ENCODE results near the gene OCA2.

The OCA2 gene

GRCh38 chr15:27903405-27903804 lies 195.7 kb downstream of the OCA2 start:
- peaks cover 6% of the 10 kb centered on the region for H3K9me3 Mint-ChIP-seq
- no peaks in the 10 kb centered on the region for H3K4me1 Mint-ChIP-seq
- no peak overlapping the region for H3K27ac Mint-ChIP-seq
- no peaks in the 10 kb centered on the region for H3K36me3 Mint-ChIP-seq
- no peaks in the 10 kb centered on the region for H3K27me3 Mint-ChIP-seq
- no peak overlapping the region for H3K4me3 Mint-ChIP-seq

GRCh38 chr15:27902680-27903385 lies 196.3 kb downstream of the OCA2 start:
- no peak overlapping the region for H3K4me3 Mint-ChIP-seq
- H3K4me1 Mint-ChIP-seq: no peaks in the 10 kb centered on the region
- H3K27ac Mint-ChIP-seq: no peak overlapping the region
- H3K36me3 Mint-ChIP-seq: no peaks in the 10 kb centered on the region
- peaks cover 6% of the 10 kb centered on the region for H3K9me3 Mint-ChIP-seq
- H3K27me3 Mint-ChIP-seq: no peaks in the 10 kb centered on the region

- Mint-ChIP-seq H3K9me3 (no peaks in the 10 kb centered on the region), H3K4me1 (no peaks in the 10 kb centered on the region), H3K36me3 (no peaks in the 10 kb centered on the region), H3K27ac (no peak overlapping the region), H3K27me3 (no peaks in the 10 kb centered on the region), H3K4me3 (no peak overlapping the region)
Observed at GRCh38 chr15:27899583-27900285, 199.4 kb downstream of the OCA2 start.

- no peaks in the 10 kb centered on the region for H3K27me3 Mint-ChIP-seq
- no peaks in the 10 kb centered on the region for H3K4me1 Mint-ChIP-seq
- no peak overlapping the region for H3K4me3 Mint-ChIP-seq
- no peak overlapping the region for H3K27ac Mint-ChIP-seq
- H3K36me3 Mint-ChIP-seq: peaks cover 3% of the 10 kb centered on the region
- H3K9me3 Mint-ChIP-seq: peaks cover 6% of the 10 kb centered on the region
Observed at GRCh38 chr15:27897481-27897880, 201.6 kb downstream of the OCA2 start.

- H3K4me3 Mint-ChIP-seq: no peak overlapping the region
- peaks cover 3% of the 10 kb centered on the region for H3K36me3 Mint-ChIP-seq
- H3K4me1 Mint-ChIP-seq: no peaks in the 10 kb centered on the region
- H3K27me3 Mint-ChIP-seq: no peaks in the 10 kb centered on the region
- peaks cover 22% of the 10 kb centered on the region for H3K9me3 Mint-ChIP-seq
- no peak overlapping the region for H3K27ac Mint-ChIP-seq
Observed at GRCh38 chr15:27894645-27895044, 204.5 kb downstream of the OCA2 start.

GRCh38 chr15:27889258-27889657 lies 209.9 kb downstream of the OCA2 start:
- H3K4me3 Mint-ChIP-seq: no peak overlapping the region
- peaks cover 3% of the 10 kb centered on the region for H3K36me3 Mint-ChIP-seq
- peaks cover 7% of the 10 kb centered on the region for H3K27me3 Mint-ChIP-seq
- peaks cover 30% of the 10 kb centered on the region for H3K9me3 Mint-ChIP-seq
- H3K4me1 Mint-ChIP-seq: no peaks in the 10 kb centered on the region
- no peak overlapping the region for H3K27ac Mint-ChIP-seq

- H3K4me3 Mint-ChIP-seq: no peak overlapping the region
- peaks cover 11% of the 10 kb centered on the region for H3K9me3 Mint-ChIP-seq
- H3K27me3 Mint-ChIP-seq: peaks cover 10% of the 10 kb centered on the region
- H3K36me3 Mint-ChIP-seq: no peaks in the 10 kb centered on the region
- no peak overlapping the region for H3K27ac Mint-ChIP-seq
- no peaks in the 10 kb centered on the region for H3K4me1 Mint-ChIP-seq
Observed at GRCh38 chr15:27885201-27885600, 213.9 kb downstream of the OCA2 start.

- H3K27ac Mint-ChIP-seq: no peak overlapping the region
- peaks cover 10% of the 10 kb centered on the region for H3K27me3 Mint-ChIP-seq
- no peak overlapping the region for H3K4me3 Mint-ChIP-seq
- no peaks in the 10 kb centered on the region for H3K36me3 Mint-ChIP-seq
- no peaks in the 10 kb centered on the region for H3K4me1 Mint-ChIP-seq
- H3K9me3 Mint-ChIP-seq: peaks cover 8% of the 10 kb centered on the region
Observed at GRCh38 chr15:27884726-27885125, 214.4 kb downstream of the OCA2 start.

- Mint-ChIP-seq H3K36me3 (no peaks in the 10 kb centered on the region), H3K27ac (no peak overlapping the region), H3K27me3 (peaks cover 5% of the 10 kb centered on the region), H3K4me3 (no peak overlapping the region), H3K4me1 (no peaks in the 10 kb centered on the region), H3K9me3 (no peaks in the 10 kb centered on the region)
Observed at GRCh38 chr15:27878841-27879240, 220.3 kb downstream of the OCA2 start.

- H3K36me3 Mint-ChIP-seq: no peaks in the 10 kb centered on the region
- no peaks in the 10 kb centered on the region for H3K4me1 Mint-ChIP-seq
- peaks cover 2% of the 10 kb centered on the region for H3K27me3 Mint-ChIP-seq
- H3K27ac Mint-ChIP-seq: no peak overlapping the region
- no peaks in the 10 kb centered on the region for H3K9me3 Mint-ChIP-seq
- no peak overlapping the region for H3K4me3 Mint-ChIP-seq
Observed at GRCh38 chr15:27873828-27874227, 225.3 kb downstream of the OCA2 start.

GRCh38 chr15:27873039-27873438 lies 226.1 kb downstream of the OCA2 start:
- H3K36me3 Mint-ChIP-seq: no peaks in the 10 kb centered on the region
- no peak overlapping the region for H3K27ac Mint-ChIP-seq
- no peaks in the 10 kb centered on the region for H3K4me1 Mint-ChIP-seq
- H3K27me3 Mint-ChIP-seq: peaks cover 2% of the 10 kb centered on the region
- H3K4me3 Mint-ChIP-seq: no peak overlapping the region
- no peaks in the 10 kb centered on the region for H3K9me3 Mint-ChIP-seq

GRCh38 chr15:27872355-27872754 lies 226.8 kb downstream of the OCA2 start:
- Mint-ChIP-seq H3K9me3 (no peaks in the 10 kb centered on the region), H3K4me3 (no peak overlapping the region), H3K36me3 (no peaks in the 10 kb centered on the region), H3K27ac (no peak overlapping the region), H3K4me1 (no peaks in the 10 kb centered on the region), H3K27me3 (peaks cover 2% of the 10 kb centered on the region)

- Mint-ChIP-seq H3K36me3 (no peaks in the 10 kb centered on the region), H3K27me3 (peaks cover 2% of the 10 kb centered on the region), H3K4me1 (no peaks in the 10 kb centered on the region), H3K9me3 (no peaks in the 10 kb centered on the region), H3K4me3 (no peak overlapping the region), H3K27ac (no peak overlapping the region)
Observed at GRCh38 chr15:27871902-27872260, 227.2 kb downstream of the OCA2 start.

- Mint-ChIP-seq H3K4me3 (no peak overlapping the region), H3K27ac (no peak overlapping the region), H3K9me3 (no peaks in the 10 kb centered on the region), H3K36me3 (no peaks in the 10 kb centered on the region), H3K4me1 (no peaks in the 10 kb centered on the region), H3K27me3 (peaks cover 2% of the 10 kb centered on the region)
Observed at GRCh38 chr15:27871078-27871901, 227.8 kb downstream of the OCA2 start.

GRCh38 chr15:27870320-27870719 lies 228.8 kb downstream of the OCA2 start:
- H3K36me3 Mint-ChIP-seq: no peaks in the 10 kb centered on the region
- no peak overlapping the region for H3K27ac Mint-ChIP-seq
- H3K9me3 Mint-ChIP-seq: no peaks in the 10 kb centered on the region
- H3K4me3 Mint-ChIP-seq: no peak overlapping the region
- peaks cover 2% of the 10 kb centered on the region for H3K27me3 Mint-ChIP-seq
- no peaks in the 10 kb centered on the region for H3K4me1 Mint-ChIP-seq

- H3K9me3 Mint-ChIP-seq: no peaks in the 10 kb centered on the region
- no peaks in the 10 kb centered on the region for H3K36me3 Mint-ChIP-seq
- H3K4me1 Mint-ChIP-seq: no peaks in the 10 kb centered on the region
- no peak overlapping the region for H3K27ac Mint-ChIP-seq
- no peak overlapping the region for H3K4me3 Mint-ChIP-seq
- H3K27me3 Mint-ChIP-seq: peaks cover 2% of the 10 kb centered on the region
Observed at GRCh38 chr15:27869697-27870281, 229.3 kb downstream of the OCA2 start.

Measured in activated naive CD4-positive, alpha-beta T cell treated with anti-CD3 and anti-CD28 coated beads, Interleukin-2, amount 50 U/mL, for 24 hours (primary cell).